Activated CD4-positive, alpha-beta T cell treated with anti-CD3 and anti-CD28 coated beads, Interleukin-2, amount 50 U/mL, for 1 hour (primary cell): ENCODE results near the gene CCDC183.
"Not testable (repeated sequence)": the region's sequence is repeated elsewhere in the genome, so short reads cannot be mapped to it uniquely, and the experiment has no call there.

Experiments
- DNase-seq: peaks from one replicate; pipeline ENCODE4 v3.0.0-alpha.2; 2020

CCDC183 gene

DNA sequence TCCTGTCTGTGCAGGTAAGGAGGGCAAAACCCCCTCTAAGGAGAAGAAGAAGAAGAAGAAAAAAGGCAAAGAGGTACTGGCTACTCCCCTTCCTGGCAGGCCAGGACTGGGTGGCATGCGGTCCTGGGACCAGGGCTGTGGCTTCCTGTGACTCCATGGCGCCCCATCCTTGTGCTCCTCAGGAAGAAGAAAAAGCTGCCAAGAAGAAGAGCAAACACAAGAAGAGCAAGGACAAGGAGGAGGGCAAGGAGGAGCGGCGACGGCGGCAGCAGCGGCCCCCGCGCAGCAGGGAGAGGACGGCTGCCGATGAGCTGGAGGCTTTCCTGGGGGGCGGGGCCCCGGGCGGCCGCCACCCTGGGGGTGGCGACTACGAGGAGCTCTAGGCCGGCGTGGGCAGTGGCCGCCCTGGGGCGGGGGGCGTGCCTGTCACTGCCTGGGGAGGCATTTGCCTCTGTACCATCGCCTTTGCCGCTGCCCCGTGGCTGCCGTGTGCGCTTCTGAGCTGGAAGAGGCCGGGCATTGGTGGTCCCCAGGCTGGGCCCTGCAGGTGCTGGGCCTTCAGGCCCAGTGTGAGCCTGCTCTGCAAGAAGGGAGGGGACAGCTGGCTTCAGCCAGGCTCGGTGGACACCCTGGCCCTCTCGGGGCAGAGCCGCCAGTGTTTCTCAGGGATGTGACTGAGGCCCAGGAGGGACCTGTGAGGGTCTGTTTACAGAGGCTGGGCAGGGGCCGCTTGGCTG is 44.2 kb downstream of the CCDC183 start:
- DNase-seq = no peak

DNA sequence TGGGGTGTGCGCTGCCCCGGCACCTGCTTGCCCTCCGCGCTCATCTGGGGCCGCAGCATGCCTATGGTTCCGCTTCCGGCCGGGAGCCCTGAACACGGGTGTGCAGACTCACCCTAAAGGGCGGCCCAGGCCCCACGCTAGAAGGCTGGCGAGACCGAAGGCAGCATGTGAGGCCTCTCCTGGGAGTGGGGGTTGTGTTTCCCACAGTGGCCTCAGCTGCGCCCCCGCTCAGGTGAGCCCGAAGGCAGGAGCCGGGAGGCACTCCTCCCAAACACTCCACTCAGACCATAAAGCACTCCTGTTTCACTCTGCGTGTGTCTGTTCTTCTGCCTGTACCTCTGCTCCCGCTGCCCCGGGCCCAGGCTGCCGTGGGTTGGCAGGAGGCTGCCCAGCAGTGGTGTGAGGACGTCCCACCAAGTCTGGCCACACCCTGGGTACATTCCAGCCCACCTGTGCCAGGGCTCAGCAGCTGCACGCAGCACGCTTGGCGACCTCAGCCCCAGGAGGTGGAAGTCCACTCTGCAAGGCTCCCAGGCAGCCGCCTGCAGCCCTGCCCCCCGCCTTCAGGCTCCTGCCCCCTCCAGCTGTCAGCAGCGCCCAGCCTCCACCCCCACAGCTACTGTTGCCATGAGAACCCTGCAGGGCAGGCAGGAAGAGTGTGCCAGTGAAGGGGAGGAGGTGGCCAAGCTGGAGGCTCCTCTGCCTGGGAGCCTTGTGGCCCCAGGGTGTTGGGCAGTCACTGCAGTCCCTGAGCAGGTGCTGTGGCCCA is 44.9 kb downstream of the CCDC183 start:
- DNase-seq = no peak

DNA sequence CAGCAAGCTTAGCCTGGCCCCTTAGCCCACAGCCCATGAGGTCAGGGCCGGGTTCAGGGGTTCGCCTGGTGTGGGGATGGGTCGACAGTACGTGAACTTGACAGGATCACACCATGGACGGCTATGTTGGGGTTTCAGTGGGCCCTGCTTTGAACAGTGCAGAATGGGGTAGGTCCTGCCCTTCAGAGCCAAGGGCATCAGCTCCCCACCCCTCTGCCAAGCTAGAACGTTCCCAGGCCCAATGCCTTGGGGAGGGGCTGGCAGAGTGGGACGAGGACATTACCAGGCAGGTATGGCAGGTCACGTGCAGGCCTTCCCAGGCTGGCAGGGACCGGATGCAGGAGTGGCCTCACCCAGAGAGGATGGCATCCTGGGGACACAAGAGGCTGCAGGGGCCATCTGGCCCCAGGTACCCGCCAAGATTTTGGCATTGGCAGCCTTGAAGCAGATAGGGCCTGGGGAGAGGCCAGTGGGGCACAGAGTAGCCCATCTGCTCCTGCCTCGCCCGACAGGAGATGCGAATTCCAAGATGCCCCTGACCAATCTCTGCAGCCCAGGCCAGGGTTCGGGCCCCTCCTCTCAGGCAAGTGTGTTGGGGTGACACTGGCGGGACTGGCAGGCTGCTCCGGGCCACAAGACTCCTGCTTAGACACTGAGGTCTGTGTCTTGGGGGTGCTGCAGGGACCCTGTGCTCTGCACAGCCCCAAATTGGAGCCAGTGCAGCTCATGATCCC is 45.7 kb downstream of the CCDC183 start:
- not testable (repeated sequence) for DNase-seq

GRCh38 chr9:136842380-136842948 is 46.3 kb downstream of the CCDC183 start, which contains the start of gene AJM1:
Gene AJM1, plus strand, starts transcription at chr9:136842478. Its CDS starts 1,937 bp downstream, at chr9:136844415.
- peak; percentile 80 for DNase-seq

DNA sequence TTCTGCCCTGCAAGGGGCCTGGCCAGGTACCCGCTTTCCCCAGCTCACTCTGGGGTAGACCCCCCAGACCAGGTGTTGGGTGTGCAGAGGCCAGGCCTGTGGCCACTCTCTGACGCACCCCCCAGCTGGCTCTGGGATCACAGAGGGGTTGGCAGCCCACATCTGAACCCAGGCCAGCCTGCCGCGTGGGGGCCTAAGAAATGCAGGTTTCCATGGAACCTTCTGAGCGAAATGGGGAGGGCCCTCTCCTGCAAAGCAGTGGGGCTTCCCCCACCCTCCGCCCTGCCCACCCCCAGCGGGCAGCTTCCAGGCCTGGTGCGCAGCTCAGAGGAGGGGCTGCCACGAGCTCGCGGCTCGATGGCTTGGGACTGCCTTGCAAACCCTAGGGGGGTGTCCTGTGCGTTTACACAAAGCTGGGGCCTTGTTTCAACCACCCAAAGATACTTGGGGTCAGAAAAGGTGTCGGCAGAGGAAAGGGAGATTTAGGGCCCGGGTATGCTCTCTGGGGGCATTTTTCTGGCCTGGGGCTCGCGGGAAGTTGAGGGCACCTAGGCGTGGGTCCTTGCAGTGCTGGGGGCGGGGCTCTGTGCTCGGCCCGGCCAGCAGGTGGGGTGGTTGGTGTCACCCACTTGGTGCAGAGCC is 47.1 kb downstream of the CCDC183 start:
- DNase-seq = not testable (repeated sequence)

DNA sequence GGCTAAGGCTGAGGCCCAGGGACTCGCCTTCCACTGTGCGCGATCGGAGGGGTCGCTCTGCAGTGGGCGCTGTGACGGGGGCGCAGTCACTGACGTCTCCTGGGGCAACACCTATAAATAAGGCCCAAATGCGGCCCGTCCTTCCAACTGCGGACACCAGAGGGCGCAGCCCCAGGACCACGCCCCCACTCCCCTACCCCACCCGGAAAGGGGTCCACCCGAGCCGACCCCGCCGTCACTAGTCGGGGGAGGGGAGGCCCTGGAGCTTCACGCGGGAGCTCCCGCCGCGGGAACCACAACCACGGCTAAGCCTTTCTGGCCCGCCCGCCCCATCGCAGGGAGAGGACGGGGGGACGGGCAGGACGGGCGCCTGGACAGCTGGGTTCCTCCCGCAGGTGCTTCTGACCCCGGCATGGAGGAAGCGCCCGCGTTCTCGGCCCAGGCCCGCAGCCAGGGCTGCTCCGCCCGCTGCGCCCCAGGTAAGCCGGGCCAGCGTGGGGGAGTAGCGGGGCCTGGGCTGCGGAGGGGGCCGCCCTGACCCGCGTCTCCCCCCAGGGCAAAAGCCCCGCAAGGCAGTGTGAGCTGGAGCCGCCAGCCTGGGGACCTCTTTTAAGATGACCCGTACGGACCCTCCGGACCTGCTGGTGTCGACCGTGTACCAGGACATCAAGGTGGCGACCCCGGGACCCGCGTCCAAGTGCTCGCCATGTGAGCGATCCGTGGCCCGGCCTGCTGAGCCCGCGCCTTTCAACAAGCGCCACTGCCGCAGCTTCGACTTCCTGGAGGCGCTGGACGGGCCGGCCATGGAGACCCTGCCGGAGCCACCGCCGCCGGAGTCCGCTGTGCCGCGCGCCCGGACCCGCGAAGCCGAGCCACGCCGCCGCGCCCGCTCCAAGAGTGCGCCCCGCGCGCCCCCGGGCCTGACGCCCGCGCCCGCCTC is 47.9 kb downstream of the CCDC183 start:
- peak; percentile 56 for DNase-seq

GRCh38 chr9:136844761-136845464 is 48.8 kb downstream of the CCDC183 start:
- no peak for DNase-seq

DNA sequence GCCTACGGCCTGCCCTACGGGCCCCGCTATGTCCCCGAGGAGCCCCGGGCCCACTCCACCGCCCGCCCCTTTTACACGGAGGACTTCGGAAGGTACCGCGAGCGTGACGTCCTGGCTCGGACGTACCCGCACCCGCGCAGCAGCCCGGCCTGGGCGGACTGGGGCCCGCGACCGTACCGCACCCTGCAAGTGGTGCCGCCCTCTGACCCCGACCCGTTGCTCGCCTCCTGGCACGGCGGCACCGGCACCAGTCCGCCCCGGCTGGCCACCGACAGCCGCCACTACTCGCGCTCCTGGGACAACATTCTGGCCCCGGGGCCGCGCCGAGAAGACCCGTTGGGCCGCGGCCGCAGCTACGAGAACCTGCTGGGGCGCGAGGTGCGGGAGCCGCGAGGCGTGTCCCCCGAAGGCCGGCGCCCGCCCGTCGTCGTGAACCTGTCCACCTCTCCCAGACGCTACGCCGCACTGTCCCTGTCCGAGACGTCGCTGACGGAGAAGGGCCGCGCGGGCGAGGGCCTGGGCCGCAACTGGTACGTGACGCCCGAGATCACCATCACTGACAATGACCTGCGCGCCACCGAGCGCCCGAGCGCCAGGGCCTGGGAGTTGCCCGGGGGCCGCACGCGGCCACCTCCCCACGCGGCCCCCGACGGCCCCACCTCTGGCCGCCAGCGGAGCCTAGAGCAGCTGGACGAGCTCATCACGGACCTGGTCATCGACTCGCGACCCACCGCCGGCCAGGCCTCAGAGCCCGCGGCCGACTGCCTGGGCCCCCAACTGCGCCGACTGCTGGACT is 49.5 kb downstream of the CCDC183 start:
- no peak for DNase-seq

GRCh38 chr9:136846376-136847087 is 50.4 kb downstream of the CCDC183 start:
- DNase-seq = no peak

DNA sequence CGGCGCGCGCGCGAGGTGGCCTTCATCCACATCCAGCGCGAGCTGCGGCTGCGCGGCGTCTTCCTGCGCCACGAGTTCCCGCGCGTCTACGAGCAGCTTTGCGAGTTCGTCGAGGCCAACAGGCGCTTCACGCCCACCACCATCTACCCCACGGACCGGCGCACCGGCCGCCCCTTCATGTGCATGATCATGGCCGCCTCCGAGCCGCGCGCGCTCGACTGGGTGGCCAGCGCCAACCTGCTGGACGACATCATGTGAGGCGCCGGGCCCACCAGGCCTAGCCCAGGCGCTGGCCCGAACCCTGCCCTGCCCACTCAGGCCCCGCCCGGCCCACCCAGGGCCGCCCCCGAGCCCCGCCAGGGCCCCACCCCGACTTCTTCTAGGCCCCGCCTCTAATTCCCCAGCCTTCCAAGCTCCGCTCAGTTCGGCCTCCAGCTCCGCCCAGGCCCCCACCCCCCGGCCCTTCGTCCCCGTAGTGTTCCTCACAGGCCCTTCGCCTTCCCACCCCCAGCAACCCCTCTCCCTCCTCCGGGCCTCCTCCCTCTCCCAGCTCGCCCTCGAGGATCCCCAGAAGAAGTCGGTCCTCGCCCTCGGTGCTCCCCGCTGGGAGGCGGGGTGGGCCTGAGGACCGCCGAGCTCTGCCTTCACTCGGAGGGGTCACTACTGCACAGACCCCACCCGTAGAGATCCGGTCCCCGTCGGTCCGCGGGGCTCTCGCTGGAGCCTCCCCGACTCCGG is 51.1 kb downstream of the CCDC183 start:
- DNase-seq = no peak

DNA sequence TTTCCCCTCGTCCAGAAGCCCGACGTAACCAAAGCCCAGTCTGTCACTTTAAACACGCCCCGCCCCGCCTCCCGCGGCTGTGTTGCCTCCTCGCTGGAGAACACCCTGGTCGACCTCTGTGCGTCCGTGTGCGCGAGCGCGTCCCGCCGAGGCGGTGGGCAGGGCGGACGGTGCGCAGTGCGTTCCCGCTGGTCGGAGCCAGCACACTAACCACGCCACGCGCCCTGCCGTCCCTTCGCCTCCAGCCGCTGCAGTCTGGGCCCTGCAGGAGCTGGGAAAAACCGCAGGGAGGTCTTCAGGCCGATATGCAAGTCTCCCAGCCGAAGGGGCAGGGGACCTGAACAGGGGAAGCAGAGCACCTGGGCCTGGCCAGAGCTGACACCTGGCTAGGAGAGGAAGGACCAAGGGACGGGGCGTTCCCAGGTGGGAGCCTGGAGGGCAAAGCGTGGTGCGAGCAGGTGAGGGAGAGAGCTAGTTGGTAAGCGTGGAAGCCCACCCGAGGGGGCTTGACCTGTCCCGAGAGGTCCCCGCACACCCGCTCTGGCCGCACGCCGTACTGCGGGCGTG is 51.8 kb downstream of the CCDC183 start:
- DNase-seq = peak; percentile 68

DNA sequence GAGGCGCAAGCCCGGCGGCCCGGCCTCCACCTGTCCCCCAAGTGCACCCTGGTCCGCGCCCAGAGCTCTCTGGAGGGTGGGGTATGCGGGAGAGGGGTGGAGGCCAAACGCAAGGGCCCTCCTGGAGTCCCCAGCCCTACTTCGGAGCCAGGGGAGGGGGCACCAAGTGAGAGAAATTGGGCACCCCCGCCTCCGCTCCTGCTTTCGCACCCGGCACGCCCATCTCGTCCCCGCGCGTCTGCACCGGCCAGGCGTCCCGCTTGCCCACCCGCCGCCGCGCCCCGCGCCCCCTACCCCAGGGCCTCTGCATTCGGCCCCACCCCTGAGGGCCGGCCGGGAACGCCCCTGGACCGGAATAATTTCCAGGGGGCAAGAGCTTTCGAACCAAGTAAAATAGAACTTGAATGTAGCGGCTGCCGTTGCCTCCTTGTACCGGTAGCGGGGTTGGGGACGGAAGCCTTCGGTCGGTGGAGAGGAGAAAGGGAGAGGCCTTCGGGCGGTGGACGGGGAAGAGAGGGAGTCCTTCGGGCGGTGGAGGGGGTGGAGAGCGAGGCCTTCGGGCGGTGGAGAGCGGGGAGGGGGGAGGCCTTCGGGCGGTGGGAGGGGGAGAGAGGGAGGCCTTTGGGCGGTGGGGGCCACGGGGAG is 52.4 kb downstream of the CCDC183 start:
- peak; percentile 36 for DNase-seq

GRCh38 chr9:136849038-136849959 is 53.2 kb downstream of the CCDC183 start, which contains the start of gene PHPT1:
Gene PHPT1, plus strand, starts transcription at chr9:136849409. Its CDS starts 22 bp downstream, at chr9:136849431.
- DNase-seq = peak; percentile 94

DNA sequence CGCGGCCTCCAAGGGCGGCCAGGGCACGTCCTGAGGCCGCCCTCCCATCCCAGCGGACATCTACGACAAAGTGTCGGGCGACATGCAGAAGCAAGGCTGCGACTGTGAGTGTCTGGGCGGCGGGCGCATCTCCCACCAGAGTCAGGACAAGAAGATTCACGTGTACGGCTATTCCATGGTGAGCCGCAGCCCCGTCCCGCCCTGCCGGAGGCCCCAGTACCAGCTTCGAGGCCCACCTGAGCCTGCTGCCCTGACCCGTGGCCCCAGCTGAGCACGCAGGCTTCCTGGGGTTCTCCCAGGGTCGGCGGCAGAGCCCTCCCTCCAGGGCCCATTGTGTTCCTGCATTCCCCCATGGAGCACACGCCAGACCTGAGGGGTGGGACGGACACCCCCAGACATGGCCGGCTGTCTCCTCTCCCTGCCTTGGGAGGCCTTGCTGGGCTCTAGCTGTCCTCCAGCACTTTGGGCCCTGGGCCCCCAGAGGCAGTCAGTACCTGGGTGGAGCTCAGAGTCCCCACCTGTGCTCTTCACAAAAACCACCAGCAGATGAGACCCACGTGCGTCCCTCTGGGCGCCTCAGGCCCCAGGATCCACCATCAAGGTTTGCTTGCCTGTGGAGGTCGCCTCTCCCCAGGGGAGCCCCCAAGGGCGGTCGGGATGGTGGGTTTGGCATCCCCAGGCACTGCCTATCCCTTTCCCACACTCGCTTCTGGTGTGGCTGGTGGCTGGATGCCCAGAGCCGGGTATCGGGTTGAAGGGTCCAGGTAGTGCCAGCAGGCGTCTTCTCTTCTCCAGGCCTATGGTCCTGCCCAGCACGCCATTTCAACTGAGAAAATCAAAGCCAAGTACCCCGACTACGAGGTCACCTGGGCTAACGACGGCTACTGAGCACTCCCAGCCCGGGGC is 54.1 kb downstream of the CCDC183 start:
- no peak for DNase-seq
